ENCODE data around the gene NUMA1.

The NUMA1 gene

GRCh38 chr11:72001834-72002591 lies 78.3 kb downstream of the NUMA1 start:
- H3K36me3 ChIP-seq (ENCODE audit: control insufficient read depth, insufficient read depth, low read length): peaks cover 46% of the 10 kb centered on the region
- no peaks in the 10 kb centered on the region for H3K27me3 ChIP-seq (replicated peaks; ENCODE audit: control insufficient read depth, insufficient read depth, low read length, poor library complexity, severe bottlenecking)
- H3K27ac ChIP-seq (ENCODE audit: insufficient read depth, low read length, poor library complexity, severe bottlenecking): no peak overlapping the region
- no peak overlapping the region for H3K4me3 ChIP-seq (ENCODE audit: insufficient read depth, low read depth, low read length, poor library complexity, severe bottlenecking)
- no peak for DNase-seq
- no peaks in the 10 kb centered on the region for H3K9me3 ChIP-seq (ENCODE audit: control insufficient read depth, low read length)
- peaks cover 20% of the 10 kb centered on the region for H3K4me1 ChIP-seq (ENCODE audit: control insufficient read depth, insufficient read depth, low read length, poor library complexity, severe bottlenecking)

- no peak overlapping the region for H3K27ac ChIP-seq (ENCODE audit: insufficient read depth, low read length, poor library complexity, severe bottlenecking)
- H3K4me3 ChIP-seq (ENCODE audit: insufficient read depth, low read depth, low read length, poor library complexity, severe bottlenecking): no peak overlapping the region
- peaks cover 20% of the 10 kb centered on the region for H3K4me1 ChIP-seq (ENCODE audit: control insufficient read depth, insufficient read depth, low read length, poor library complexity, severe bottlenecking)
- no peak for DNase-seq
- no peaks in the 10 kb centered on the region for H3K9me3 ChIP-seq (ENCODE audit: control insufficient read depth, low read length)
- peaks cover 39% of the 10 kb centered on the region for H3K36me3 ChIP-seq (ENCODE audit: control insufficient read depth, insufficient read depth, low read length)
- H3K27me3 ChIP-seq (replicated peaks; ENCODE audit: control insufficient read depth, insufficient read depth, low read length, poor library complexity, severe bottlenecking): no peaks in the 10 kb centered on the region
Observed at GRCh38 chr11:72001285-72001684, 79.1 kb downstream of the NUMA1 start.

GRCh38 chr11:72000202-72000867 lies 80.0 kb downstream of the NUMA1 start:
- Histone ChIP-seq H3K27ac (ENCODE audit: insufficient read depth, low read length, poor library complexity, severe bottlenecking) (no peak overlapping the region), H3K4me1 (ENCODE audit: control insufficient read depth, insufficient read depth, low read length, poor library complexity, severe bottlenecking) (peaks cover 20% of the 10 kb centered on the region), H3K4me3 (ENCODE audit: insufficient read depth, low read depth, low read length, poor library complexity, severe bottlenecking) (no peak overlapping the region), H3K36me3 (ENCODE audit: control insufficient read depth, insufficient read depth, low read length) (peaks cover 30% of the 10 kb centered on the region), H3K27me3 (replicated peaks; ENCODE audit: control insufficient read depth, insufficient read depth, low read length, poor library complexity, severe bottlenecking) (no peaks in the 10 kb centered on the region), H3K9me3 (ENCODE audit: control insufficient read depth, low read length) (no peaks in the 10 kb centered on the region)
- no peak for DNase-seq

GRCh38 chr11:71999798-72000197 lies 80.5 kb downstream of the NUMA1 start:
- no peaks in the 10 kb centered on the region for H3K9me3 ChIP-seq (ENCODE audit: control insufficient read depth, low read length)
- H3K4me3 ChIP-seq (ENCODE audit: insufficient read depth, low read depth, low read length, poor library complexity, severe bottlenecking): no peak overlapping the region
- H3K36me3 ChIP-seq (ENCODE audit: control insufficient read depth, insufficient read depth, low read length): peaks cover 24% of the 10 kb centered on the region
- no peak overlapping the region for H3K27ac ChIP-seq (ENCODE audit: insufficient read depth, low read length, poor library complexity, severe bottlenecking)
- peaks cover 20% of the 10 kb centered on the region for H3K4me1 ChIP-seq (ENCODE audit: control insufficient read depth, insufficient read depth, low read length, poor library complexity, severe bottlenecking)
- no peaks in the 10 kb centered on the region for H3K27me3 ChIP-seq (replicated peaks; ENCODE audit: control insufficient read depth, insufficient read depth, low read length, poor library complexity, severe bottlenecking)
- no peak for DNase-seq

- Histone ChIP-seq H3K36me3 (ENCODE audit: control insufficient read depth, insufficient read depth, low read length) (peaks cover 20% of the 10 kb centered on the region), H3K27ac (ENCODE audit: insufficient read depth, low read length, poor library complexity, severe bottlenecking) (peak overlapping the region; percentile 58), H3K4me1 (ENCODE audit: control insufficient read depth, insufficient read depth, low read length, poor library complexity, severe bottlenecking) (peaks cover 20% of the 10 kb centered on the region), H3K4me3 (ENCODE audit: insufficient read depth, low read depth, low read length, poor library complexity, severe bottlenecking) (peak overlapping the region; percentile 54), H3K27me3 (replicated peaks; ENCODE audit: control insufficient read depth, insufficient read depth, low read length, poor library complexity, severe bottlenecking) (no peaks in the 10 kb centered on the region), H3K9me3 (ENCODE audit: control insufficient read depth, low read length) (no peaks in the 10 kb centered on the region)
- no peak for DNase-seq
Observed at GRCh38 chr11:71999362-71999761, 81.0 kb downstream of the NUMA1 start.

- Histone ChIP-seq H3K4me1 (ENCODE audit: control insufficient read depth, insufficient read depth, low read length, poor library complexity, severe bottlenecking) (peaks cover 20% of the 10 kb centered on the region), H3K4me3 (ENCODE audit: insufficient read depth, low read depth, low read length, poor library complexity, severe bottlenecking) (peak within 1 kb of the TSS; percentile 54), H3K27ac (ENCODE audit: insufficient read depth, low read length, poor library complexity, severe bottlenecking) (peak within 1 kb of the TSS; percentile 58), H3K27me3 (replicated peaks; ENCODE audit: control insufficient read depth, insufficient read depth, low read length, poor library complexity, severe bottlenecking) (no peaks in the 10 kb centered on the region), H3K9me3 (ENCODE audit: control insufficient read depth, low read length) (no peaks in the 10 kb centered on the region), H3K36me3 (ENCODE audit: control insufficient read depth, insufficient read depth, low read length) (peaks cover 14% of the 10 kb centered on the region)
- DNase-seq: peak in 1 of 3 donors; percentile 15
Observed at GRCh38 chr11:71998649-71999310, 81.6 kb downstream of the NUMA1 start, which contains the start of gene IL18BP. IL18BP (plus strand) TSS chr11:71998909; CDS start chr11:71999985, 1,076 bp downstream.

- H3K27ac ChIP-seq (ENCODE audit: insufficient read depth, low read length, poor library complexity, severe bottlenecking): no peak overlapping the region
- no peak for DNase-seq
- peaks cover 7% of the 10 kb centered on the region for H3K36me3 ChIP-seq (ENCODE audit: control insufficient read depth, insufficient read depth, low read length)
- no peaks in the 10 kb centered on the region for H3K27me3 ChIP-seq (replicated peaks; ENCODE audit: control insufficient read depth, insufficient read depth, low read length, poor library complexity, severe bottlenecking)
- H3K9me3 ChIP-seq (ENCODE audit: control insufficient read depth, low read length): no peaks in the 10 kb centered on the region
- peaks cover 20% of the 10 kb centered on the region for H3K4me1 ChIP-seq (ENCODE audit: control insufficient read depth, insufficient read depth, low read length, poor library complexity, severe bottlenecking)
- no peak overlapping the region for H3K4me3 ChIP-seq (ENCODE audit: insufficient read depth, low read depth, low read length, poor library complexity, severe bottlenecking)
Observed at GRCh38 chr11:71998061-71998460, 82.3 kb downstream of the NUMA1 start.

GRCh38 chr11:71997594-71997993 lies 82.7 kb downstream of the NUMA1 start:
- no peak overlapping the region for H3K27ac ChIP-seq (ENCODE audit: insufficient read depth, low read length, poor library complexity, severe bottlenecking)
- no peak for DNase-seq
- H3K36me3 ChIP-seq (ENCODE audit: control insufficient read depth, insufficient read depth, low read length): peaks cover 2% of the 10 kb centered on the region
- peaks cover 20% of the 10 kb centered on the region for H3K4me1 ChIP-seq (ENCODE audit: control insufficient read depth, insufficient read depth, low read length, poor library complexity, severe bottlenecking)
- no peak overlapping the region for H3K4me3 ChIP-seq (ENCODE audit: insufficient read depth, low read depth, low read length, poor library complexity, severe bottlenecking)
- no peaks in the 10 kb centered on the region for H3K9me3 ChIP-seq (ENCODE audit: control insufficient read depth, low read length)
- no peaks in the 10 kb centered on the region for H3K27me3 ChIP-seq (replicated peaks; ENCODE audit: control insufficient read depth, insufficient read depth, low read length, poor library complexity, severe bottlenecking)

- no peaks in the 10 kb centered on the region for H3K36me3 ChIP-seq (ENCODE audit: control insufficient read depth, insufficient read depth, low read length)
- H3K9me3 ChIP-seq (ENCODE audit: control insufficient read depth, low read length): no peaks in the 10 kb centered on the region
- H3K27me3 ChIP-seq (replicated peaks; ENCODE audit: control insufficient read depth, insufficient read depth, low read length, poor library complexity, severe bottlenecking): no peaks in the 10 kb centered on the region
- H3K4me1 ChIP-seq (ENCODE audit: control insufficient read depth, insufficient read depth, low read length, poor library complexity, severe bottlenecking): peaks cover 20% of the 10 kb centered on the region
- no peak for DNase-seq
- no peak overlapping the region for H3K4me3 ChIP-seq (ENCODE audit: insufficient read depth, low read depth, low read length, poor library complexity, severe bottlenecking)
- H3K27ac ChIP-seq (ENCODE audit: insufficient read depth, low read length, poor library complexity, severe bottlenecking): no peak overlapping the region
Observed at GRCh38 chr11:71996946-71997345, 83.4 kb downstream of the NUMA1 start.

- DNase-seq: no peak
- H3K27ac ChIP-seq (ENCODE audit: insufficient read depth, low read length, poor library complexity, severe bottlenecking): no peak overlapping the region
Observed at GRCh38 chr11:71996517-71996916, 83.8 kb downstream of the NUMA1 start.

More at GRCh38 chr11:71996517-71996916, 83.8 kb downstream of the NUMA1 start:
- Histone ChIP-seq H3K4me1 (ENCODE audit: control insufficient read depth, insufficient read depth, low read length, poor library complexity, severe bottlenecking) (peaks cover 20% of the 10 kb centered on the region), H3K9me3 (ENCODE audit: control insufficient read depth, low read length) (no peaks in the 10 kb centered on the region), H3K36me3 (ENCODE audit: control insufficient read depth, insufficient read depth, low read length) (no peaks in the 10 kb centered on the region), H3K4me3 (ENCODE audit: insufficient read depth, low read depth, low read length, poor library complexity, severe bottlenecking) (no peak overlapping the region), H3K27me3 (replicated peaks; ENCODE audit: control insufficient read depth, insufficient read depth, low read length, poor library complexity, severe bottlenecking) (no peaks in the 10 kb centered on the region)
